Omental fat pad (tissue), 4 donors: ENCODE measurements around the gene CNTNAP5. TPM values are rescaled to one million over a fixed set of nuclear protein-coding genes. Genes with fewer than 3 reads are reported as not detected.

Experiments
- ATAC-seq: fragments of 150-250 bp; one replicate; pipeline ENCODE4 v1.9.1; 2016; ENCODE audit warnings: mild to moderate bottlenecking, moderate library complexity; ENCODE audit not compliant: low FRiP score
- DNase-seq: peaks from one replicate; pipeline ENCODE4 v3.0.0-alpha.2; 2019; ENCODE audit warnings: low spot score
- CTCF ChIP-seq, 3 donors: fragments of 450-650 bp; IDR thresholded peaks; one replicate each; pipeline ENCODE4 v1.5.1; 2016 to 2017; ENCODE audit warnings: antibody characterized with exemption in 3 of 3, mild to moderate bottlenecking in 3 of 3, moderate library complexity in 2 of 3
- total RNA-seq, 4 donors: library from RNA; depleted of rRNA; stranded (reverse); fragments of >200 nt; gene quantifications; one replicate each; pipeline ENCODE4 v1.1.0, GENCODE V29; 2016

CNTNAP5 gene
- total RNA-seq, 4 donors from 2014 or later, result not detected

DNA sequence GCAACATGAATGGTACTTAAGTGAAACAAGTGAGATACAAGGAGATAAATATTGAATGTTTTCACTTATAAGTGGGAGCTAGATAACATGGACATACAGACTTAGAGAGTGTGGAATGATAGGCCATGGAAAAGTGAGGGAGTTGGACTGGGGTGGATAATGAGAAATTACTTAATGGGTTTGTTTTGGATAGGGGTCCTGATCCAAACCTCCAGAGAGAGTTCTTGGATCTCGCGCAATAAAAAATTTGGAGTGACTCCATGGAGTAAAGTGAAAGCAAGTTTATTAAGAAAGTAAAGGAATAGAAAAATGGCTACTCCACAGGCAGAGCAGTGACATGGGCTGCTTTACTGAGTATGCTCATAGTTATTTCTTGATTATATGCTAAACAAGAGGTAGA, 508.9 kb downstream of the CNTNAP5 start:
- no peak for TF ChIP-seq CTCF (IDR thresholded peaks at IDR 0.05)
- DNase-seq (no peak), ATAC-seq (no peak)

- DNase-seq, result no peak
- ATAC-seq, result no peak
- TF ChIP-seq CTCF (IDR thresholded peaks at IDR 0.05), result no peak
Observed at GRCh38 chr2:124535816-124536215, 510.7 kb downstream of the CNTNAP5 start.

DNA sequence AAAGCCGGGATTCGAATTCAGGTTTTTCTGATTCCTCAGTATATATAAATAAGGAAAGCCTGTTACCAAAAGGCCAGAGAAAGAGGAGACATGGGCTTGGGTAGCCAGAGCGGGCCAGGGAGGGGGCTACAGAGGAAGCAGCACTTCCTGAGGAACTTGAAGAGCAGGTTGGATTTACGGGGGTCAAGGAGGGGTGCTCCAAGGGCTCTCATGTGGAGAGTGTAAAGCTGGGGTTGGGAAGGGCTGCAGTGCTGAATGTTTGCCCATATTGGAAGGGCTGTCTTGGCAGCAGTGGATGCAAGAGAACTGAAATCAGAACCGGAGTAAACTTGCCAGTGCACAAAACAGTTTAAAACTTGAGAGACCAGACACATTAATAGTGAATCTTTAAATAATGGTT, 511.5 kb downstream of the CNTNAP5 start:
- no peak for TF ChIP-seq CTCF (IDR thresholded peaks at IDR 0.05)
- ATAC-seq, result no peak
- no peak for DNase-seq

DNA sequence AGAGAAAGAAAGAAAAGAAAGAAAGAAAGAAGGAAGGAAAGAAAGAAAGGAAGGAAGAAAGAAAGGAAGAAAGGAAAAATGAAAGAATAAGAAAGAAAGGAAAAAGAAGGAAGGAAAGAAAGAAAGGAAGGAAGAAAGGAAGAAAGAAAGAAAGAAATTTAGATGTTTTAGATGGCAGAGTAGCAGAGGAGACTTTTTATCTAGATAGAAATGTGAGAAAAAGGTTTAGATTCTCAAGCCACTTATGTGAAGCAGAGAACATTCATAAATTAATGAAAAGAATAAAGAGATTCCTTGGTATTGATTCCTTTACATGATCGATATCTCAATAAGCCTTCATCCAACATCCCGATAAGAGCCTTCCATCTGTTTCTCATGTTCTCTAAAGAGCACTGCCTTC, 513.5 kb downstream of the CNTNAP5 start:
- no peak for TF ChIP-seq CTCF (IDR thresholded peaks at IDR 0.05)
- ATAC-seq (no peak), DNase-seq (no peak)

GRCh38 chr2:124540805-124541204, 515.7 kb downstream of the CNTNAP5 start:
- no peak for ATAC-seq
- TF ChIP-seq CTCF (IDR thresholded peaks at IDR 0.05), result no peak

GRCh38 chr2:124542932-124543640, 518.0 kb downstream of the CNTNAP5 start:
- no peak for TF ChIP-seq CTCF (IDR thresholded peaks at IDR 0.05)
- ATAC-seq (no peak), DNase-seq (no peak)

More at GRCh38 chr2:124540805-124541204, 515.7 kb downstream of the CNTNAP5 start:
- DNase-seq, result no peak

DNA sequence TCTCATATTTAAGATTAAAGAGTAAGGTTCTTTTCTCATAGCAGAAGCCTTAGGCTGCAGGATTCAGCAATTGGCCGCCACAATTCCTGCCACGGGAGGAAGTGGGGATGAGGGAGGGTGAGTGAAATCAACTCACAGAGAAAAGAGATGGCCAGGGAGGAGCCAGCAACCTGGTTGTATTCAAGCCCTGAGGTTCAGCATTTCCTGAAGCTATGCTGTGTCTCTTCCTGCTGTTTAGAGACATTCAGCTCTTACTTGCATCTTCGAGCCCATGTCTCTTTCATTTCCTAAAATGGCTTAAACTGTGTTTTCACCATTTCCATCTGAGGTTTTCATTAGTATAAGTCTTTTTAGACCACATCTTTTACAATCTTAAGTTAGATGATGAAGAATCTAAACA, 522.6 kb downstream of the CNTNAP5 start:
- TF ChIP-seq CTCF (IDR thresholded peaks at IDR 0.05), result no peak
- ATAC-seq, result no peak
- DNase-seq, result no peak
